ENCODE data around the gene CFAP20.
"Not testable (repeated sequence)": the region's sequence is repeated elsewhere in the genome, so short reads cannot be mapped to it uniquely, and the experiment has no call there.

The CFAP20 gene

GRCh38 chr16:58086381-58087208 lies 42.6 kb downstream of the CFAP20 start:
- no peak for DNase-seq
- Histone ChIP-seq H3K4me3 (ENCODE audit: insufficient read depth, low read depth, low read length, poor library complexity, severe bottlenecking) (no peak overlapping the region), H3K27me3 (replicated peaks; ENCODE audit: control insufficient read depth, insufficient read depth, low read length, poor library complexity, severe bottlenecking) (no peaks in the 10 kb centered on the region), H3K36me3 (ENCODE audit: control insufficient read depth, insufficient read depth, low read length) (no peaks in the 10 kb centered on the region), H3K9me3 (ENCODE audit: control insufficient read depth, low read length) (no peaks in the 10 kb centered on the region), H3K27ac (ENCODE audit: insufficient read depth, low read length, poor library complexity, severe bottlenecking) (no peak overlapping the region), H3K4me1 (ENCODE audit: control insufficient read depth, insufficient read depth, low read length, poor library complexity, severe bottlenecking) (no peaks in the 10 kb centered on the region)

GRCh38 chr16:58085584-58086251 lies 43.5 kb downstream of the CFAP20 start:
- no peak for DNase-seq
- no peak overlapping the region for H3K27ac ChIP-seq (ENCODE audit: insufficient read depth, low read length, poor library complexity, severe bottlenecking)
- no peak overlapping the region for H3K4me3 ChIP-seq (ENCODE audit: insufficient read depth, low read depth, low read length, poor library complexity, severe bottlenecking)
- H3K9me3 ChIP-seq (ENCODE audit: control insufficient read depth, low read length): no peaks in the 10 kb centered on the region
- no peaks in the 10 kb centered on the region for H3K4me1 ChIP-seq (ENCODE audit: control insufficient read depth, insufficient read depth, low read length, poor library complexity, severe bottlenecking)
- H3K36me3 ChIP-seq (ENCODE audit: control insufficient read depth, insufficient read depth, low read length): no peaks in the 10 kb centered on the region
- no peaks in the 10 kb centered on the region for H3K27me3 ChIP-seq (replicated peaks; ENCODE audit: control insufficient read depth, insufficient read depth, low read length, poor library complexity, severe bottlenecking)

DNA sequence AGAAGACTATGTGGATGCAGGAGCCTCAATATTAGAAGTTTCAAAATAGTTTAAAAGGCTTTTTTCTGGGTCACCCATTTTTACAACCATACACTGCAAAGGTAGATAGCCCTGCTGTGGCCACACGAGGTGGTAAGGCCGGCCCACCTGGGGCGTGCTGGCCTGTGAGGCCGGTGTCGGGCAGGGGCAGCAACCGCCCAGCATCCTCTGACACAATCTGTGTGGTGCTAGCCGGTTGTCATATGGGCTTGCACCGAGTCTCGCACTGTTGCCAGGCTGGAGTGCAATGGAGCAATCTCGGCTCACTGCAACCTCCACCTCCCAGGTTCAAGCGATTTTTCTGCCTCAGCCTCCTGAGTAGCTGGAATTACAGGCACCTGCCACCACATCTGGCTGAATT lies 44.0 kb downstream of the CFAP20 start:
- H3K9me3 ChIP-seq (ENCODE audit: control insufficient read depth, low read length): no peaks in the 10 kb centered on the region
- H3K36me3 ChIP-seq (ENCODE audit: control insufficient read depth, insufficient read depth, low read length): no peaks in the 10 kb centered on the region
- H3K4me1 ChIP-seq (ENCODE audit: control insufficient read depth, insufficient read depth, low read length, poor library complexity, severe bottlenecking): no peaks in the 10 kb centered on the region
- no peaks in the 10 kb centered on the region for H3K27me3 ChIP-seq (replicated peaks; ENCODE audit: control insufficient read depth, insufficient read depth, low read length, poor library complexity, severe bottlenecking)
- H3K4me3 ChIP-seq (ENCODE audit: insufficient read depth, low read depth, low read length, poor library complexity, severe bottlenecking): no peak overlapping the region
- DNase-seq: no peak
- no peak overlapping the region for H3K27ac ChIP-seq (ENCODE audit: insufficient read depth, low read length, poor library complexity, severe bottlenecking)

DNA sequence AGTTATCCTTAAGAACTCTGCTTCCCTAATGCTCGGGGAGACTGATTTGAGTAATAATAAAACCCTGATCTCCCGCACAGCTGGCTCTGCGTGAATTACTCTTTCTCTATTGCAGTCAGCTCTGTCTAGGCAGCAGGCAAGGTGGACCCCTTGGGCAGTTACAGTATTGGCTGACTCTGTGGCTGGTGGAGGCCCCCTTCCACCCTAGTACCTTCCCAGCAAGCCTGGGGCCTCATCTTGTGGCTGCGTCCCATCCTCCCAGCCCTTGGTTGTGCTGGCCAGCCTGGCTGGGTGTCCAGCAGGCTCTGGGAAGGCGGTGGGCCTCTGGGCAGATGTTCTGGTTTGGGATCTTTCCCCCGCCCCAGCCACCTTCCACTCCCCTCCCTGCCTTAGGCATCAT lies 44.5 kb downstream of the CFAP20 start:
- H3K27ac ChIP-seq (ENCODE audit: insufficient read depth, low read length, poor library complexity, severe bottlenecking): no peak overlapping the region
- H3K27me3 ChIP-seq (replicated peaks; ENCODE audit: control insufficient read depth, insufficient read depth, low read length, poor library complexity, severe bottlenecking): no peaks in the 10 kb centered on the region
- H3K4me1 ChIP-seq (ENCODE audit: control insufficient read depth, insufficient read depth, low read length, poor library complexity, severe bottlenecking): no peaks in the 10 kb centered on the region
- no peak for DNase-seq
- no peak overlapping the region for H3K4me3 ChIP-seq (ENCODE audit: insufficient read depth, low read depth, low read length, poor library complexity, severe bottlenecking)
- H3K36me3 ChIP-seq (ENCODE audit: control insufficient read depth, insufficient read depth, low read length): no peaks in the 10 kb centered on the region
- no peaks in the 10 kb centered on the region for H3K9me3 ChIP-seq (ENCODE audit: control insufficient read depth, low read length)

GRCh38 chr16:58082381-58082780 lies 46.8 kb downstream of the CFAP20 start:
- H3K4me3 ChIP-seq (ENCODE audit: insufficient read depth, low read depth, low read length, poor library complexity, severe bottlenecking): no peak overlapping the region
- DNase-seq: no peak
- H3K9me3 ChIP-seq (ENCODE audit: control insufficient read depth, low read length): no peaks in the 10 kb centered on the region
- H3K27me3 ChIP-seq (replicated peaks; ENCODE audit: control insufficient read depth, insufficient read depth, low read length, poor library complexity, severe bottlenecking): no peaks in the 10 kb centered on the region
- no peaks in the 10 kb centered on the region for H3K36me3 ChIP-seq (ENCODE audit: control insufficient read depth, insufficient read depth, low read length)
- H3K4me1 ChIP-seq (ENCODE audit: control insufficient read depth, insufficient read depth, low read length, poor library complexity, severe bottlenecking): no peaks in the 10 kb centered on the region
- no peak overlapping the region for H3K27ac ChIP-seq (ENCODE audit: insufficient read depth, low read length, poor library complexity, severe bottlenecking)

- H3K36me3 ChIP-seq (ENCODE audit: control insufficient read depth, insufficient read depth, low read length); H3K27me3 ChIP-seq (replicated peaks; ENCODE audit: control insufficient read depth, insufficient read depth, low read length, poor library complexity, severe bottlenecking); H3K9me3 ChIP-seq (ENCODE audit: control insufficient read depth, low read length); H3K27ac ChIP-seq (ENCODE audit: insufficient read depth, low read length, poor library complexity, severe bottlenecking); H3K4me3 ChIP-seq (ENCODE audit: insufficient read depth, low read depth, low read length, poor library complexity, severe bottlenecking); DNase-seq; H3K4me1 ChIP-seq (ENCODE audit: control insufficient read depth, insufficient read depth, low read length, poor library complexity, severe bottlenecking): not testable (repeated sequence)
Measured at GRCh38 chr16:58080657-58081056, 48.5 kb downstream of the CFAP20 start.

DNA sequence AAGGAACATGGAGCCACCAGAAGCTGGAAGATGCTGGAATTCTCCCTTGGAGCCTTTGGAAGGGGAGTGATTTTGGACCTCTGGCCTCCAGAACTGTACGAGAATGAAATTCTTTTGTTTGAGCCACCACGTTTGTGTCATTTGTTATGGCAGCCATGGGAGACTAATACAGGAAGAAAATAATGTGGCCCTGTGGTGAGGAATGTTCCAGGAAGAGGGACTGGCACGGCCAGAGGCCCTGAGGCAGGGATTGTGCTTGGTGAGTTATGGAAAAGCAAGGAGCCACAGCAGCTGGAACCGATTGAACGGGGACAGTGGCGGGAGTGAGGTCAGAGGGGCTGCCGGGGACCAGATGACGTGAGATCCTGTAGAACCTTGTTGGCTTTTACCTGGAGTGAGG lies 51.4 kb downstream of the CFAP20 start:
- Histone ChIP-seq H3K4me1 (ENCODE audit: control insufficient read depth, insufficient read depth, low read length, poor library complexity, severe bottlenecking) (no peaks in the 10 kb centered on the region), H3K27me3 (replicated peaks; ENCODE audit: control insufficient read depth, insufficient read depth, low read length, poor library complexity, severe bottlenecking) (no peaks in the 10 kb centered on the region), H3K4me3 (ENCODE audit: insufficient read depth, low read depth, low read length, poor library complexity, severe bottlenecking) (no peak overlapping the region), H3K9me3 (ENCODE audit: control insufficient read depth, low read length) (no peaks in the 10 kb centered on the region), H3K27ac (ENCODE audit: insufficient read depth, low read length, poor library complexity, severe bottlenecking) (no peak overlapping the region), H3K36me3 (ENCODE audit: control insufficient read depth, insufficient read depth, low read length) (no peaks in the 10 kb centered on the region)
- DNase-seq: no peak

- no peak overlapping the region for H3K4me3 ChIP-seq (ENCODE audit: insufficient read depth, low read depth, low read length, poor library complexity, severe bottlenecking)
- H3K27ac ChIP-seq (ENCODE audit: insufficient read depth, low read length, poor library complexity, severe bottlenecking): no peak overlapping the region
- no peaks in the 10 kb centered on the region for H3K4me1 ChIP-seq (ENCODE audit: control insufficient read depth, insufficient read depth, low read length, poor library complexity, severe bottlenecking)
- no peaks in the 10 kb centered on the region for H3K9me3 ChIP-seq (ENCODE audit: control insufficient read depth, low read length)
- no peak for DNase-seq
- H3K27me3 ChIP-seq (replicated peaks; ENCODE audit: control insufficient read depth, insufficient read depth, low read length, poor library complexity, severe bottlenecking): no peaks in the 10 kb centered on the region
- no peaks in the 10 kb centered on the region for H3K36me3 ChIP-seq (ENCODE audit: control insufficient read depth, insufficient read depth, low read length)
Measured at GRCh38 chr16:58076514-58076913, 52.7 kb downstream of the CFAP20 start.

GRCh38 chr16:58074657-58075056 lies 54.5 kb downstream of the CFAP20 start:
- H3K27ac ChIP-seq (ENCODE audit: insufficient read depth, low read length, poor library complexity, severe bottlenecking): no peak overlapping the region
- H3K4me1 ChIP-seq (ENCODE audit: control insufficient read depth, insufficient read depth, low read length, poor library complexity, severe bottlenecking): no peaks in the 10 kb centered on the region
- no peak for DNase-seq
- no peak overlapping the region for H3K4me3 ChIP-seq (ENCODE audit: insufficient read depth, low read depth, low read length, poor library complexity, severe bottlenecking)
- no peaks in the 10 kb centered on the region for H3K36me3 ChIP-seq (ENCODE audit: control insufficient read depth, insufficient read depth, low read length)
- H3K9me3 ChIP-seq (ENCODE audit: control insufficient read depth, low read length): no peaks in the 10 kb centered on the region
- H3K27me3 ChIP-seq (replicated peaks; ENCODE audit: control insufficient read depth, insufficient read depth, low read length, poor library complexity, severe bottlenecking): no peaks in the 10 kb centered on the region

GRCh38 chr16:58073086-58073485 lies 56.1 kb downstream of the CFAP20 start:
- H3K27ac ChIP-seq (ENCODE audit: insufficient read depth, low read length, poor library complexity, severe bottlenecking); H3K4me1 ChIP-seq (ENCODE audit: control insufficient read depth, insufficient read depth, low read length, poor library complexity, severe bottlenecking); DNase-seq; H3K36me3 ChIP-seq (ENCODE audit: control insufficient read depth, insufficient read depth, low read length); H3K9me3 ChIP-seq (ENCODE audit: control insufficient read depth, low read length); H3K4me3 ChIP-seq (ENCODE audit: insufficient read depth, low read depth, low read length, poor library complexity, severe bottlenecking); H3K27me3 ChIP-seq (replicated peaks; ENCODE audit: control insufficient read depth, insufficient read depth, low read length, poor library complexity, severe bottlenecking): not testable (repeated sequence)
